ENCODE measurements around the gene FLVCR2. TPM values are rescaled to one million over a fixed set of nuclear protein-coding genes. Genes with fewer than 3 reads are reported as not detected.
A peak's percentile ranks its signal among the peaks of the same experiment; 100 is the strongest.
"Not testable (repeated sequence)": the region's sequence is repeated elsewhere in the genome, so short reads cannot be mapped to it uniquely, and the experiment has no call there.

Gene FLVCR2
- total RNA-seq, 1 donor from 2014 or later, result 0.79 TPM

DNA sequence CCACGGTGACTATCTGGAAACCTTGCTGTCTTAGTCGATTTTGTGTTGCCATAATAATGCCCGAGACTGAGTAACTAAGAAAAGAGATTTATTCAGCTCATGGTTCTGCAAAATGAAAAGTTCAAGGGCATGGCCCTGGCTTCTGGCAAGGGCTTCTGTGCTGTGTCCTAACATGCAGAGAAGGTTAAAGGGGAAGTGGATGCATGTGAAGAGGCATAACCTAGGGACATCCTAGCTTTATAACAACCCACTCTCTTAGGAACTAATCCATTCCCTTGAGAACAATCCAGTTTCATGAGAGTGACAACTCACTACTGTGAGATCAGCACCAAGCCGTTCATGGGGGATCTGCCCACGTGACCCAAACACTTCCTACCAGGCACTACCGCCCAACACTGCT is 11.5 kb downstream of the FLVCR2 start:
- H3K36me3 ChIP-seq (ENCODE audit: control insufficient read depth, insufficient read depth, low read length), result no peaks in the 10 kb centered on the region
- DNase-seq (ENCODE audit: low read depth) (no peak), FAIRE-seq (no peak)
- no peak overlapping the region for H3K4me3 ChIP-seq (ENCODE audit: low read depth, low read length)
- no peaks in the 10 kb centered on the region for H3K27me3 ChIP-seq (ENCODE audit: control insufficient read depth, insufficient read depth, low read length)
- TF ChIP-seq, protein P1, sequence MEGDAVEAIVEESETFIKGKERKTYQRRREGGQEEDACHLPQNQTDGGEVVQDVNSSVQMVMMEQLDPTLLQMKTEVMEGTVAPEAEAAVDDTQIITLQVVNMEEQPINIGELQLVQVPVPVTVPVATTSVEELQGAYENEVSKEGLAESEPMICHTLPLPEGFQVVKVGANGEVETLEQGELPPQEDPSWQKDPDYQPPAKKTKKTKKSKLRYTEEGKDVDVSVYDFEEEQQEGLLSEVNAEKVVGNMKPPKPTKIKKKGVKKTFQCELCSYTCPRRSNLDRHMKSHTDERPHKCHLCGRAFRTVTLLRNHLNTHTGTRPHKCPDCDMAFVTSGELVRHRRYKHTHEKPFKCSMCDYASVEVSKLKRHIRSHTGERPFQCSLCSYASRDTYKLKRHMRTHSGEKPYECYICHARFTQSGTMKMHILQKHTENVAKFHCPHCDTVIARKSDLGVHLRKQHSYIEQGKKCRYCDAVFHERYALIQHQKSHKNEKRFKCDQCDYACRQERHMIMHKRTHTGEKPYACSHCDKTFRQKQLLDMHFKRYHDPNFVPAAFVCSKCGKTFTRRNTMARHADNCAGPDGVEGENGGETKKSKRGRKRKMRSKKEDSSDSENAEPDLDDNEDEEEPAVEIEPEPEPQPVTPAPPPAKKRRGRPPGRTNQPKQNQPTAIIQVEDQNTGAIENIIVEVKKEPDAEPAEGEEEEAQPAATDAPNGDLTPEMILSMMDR (IDR thresholded peaks at IDR 0.05; ENCODE audit: insufficient read depth, low read length, severe bottlenecking), result no peak

DNA sequence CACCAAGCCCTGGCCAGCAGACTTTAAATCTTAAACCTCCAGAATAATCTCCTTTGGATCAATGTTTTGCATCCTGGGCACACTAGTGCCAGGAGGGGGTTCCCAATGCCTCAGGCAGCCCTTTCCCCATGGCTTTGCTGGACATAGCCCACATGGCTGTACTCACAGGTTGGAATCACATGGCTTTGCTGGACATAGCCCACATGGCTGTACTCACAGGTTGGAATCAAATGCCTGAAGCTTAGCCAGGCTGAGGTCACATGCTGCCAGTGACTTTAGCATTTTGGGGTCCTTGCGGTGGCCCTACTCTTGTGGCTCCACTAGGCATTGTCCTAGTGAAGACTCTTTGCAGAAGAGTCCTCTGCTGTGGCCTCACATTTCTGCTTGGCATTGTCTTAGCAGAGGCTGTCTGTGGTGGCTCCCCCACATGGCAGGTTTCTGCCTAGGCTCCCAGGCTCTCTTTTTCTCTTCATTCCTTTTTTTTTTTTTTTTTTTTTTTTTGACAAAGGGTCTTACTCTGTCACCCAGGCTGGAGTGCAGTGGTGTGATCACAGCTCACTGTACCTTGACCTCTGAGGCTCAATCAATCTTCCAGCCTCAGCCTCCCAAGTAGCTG is 13.0 kb downstream of the FLVCR2 start:
- TF ChIP-seq, protein P1 (IDR thresholded peaks at IDR 0.05; ENCODE audit: insufficient read depth, low read length, severe bottlenecking), result no peak
- FAIRE-seq (no peak), DNase-seq (ENCODE audit: low read depth) (no peak)
- Histone ChIP-seq H3K4me3 (ENCODE audit: low read depth, low read length) (no peak overlapping the region), H3K27me3 (ENCODE audit: control insufficient read depth, insufficient read depth, low read length) (no peaks in the 10 kb centered on the region), H3K36me3 (ENCODE audit: control insufficient read depth, insufficient read depth, low read length) (no peaks in the 10 kb centered on the region)

DNA sequence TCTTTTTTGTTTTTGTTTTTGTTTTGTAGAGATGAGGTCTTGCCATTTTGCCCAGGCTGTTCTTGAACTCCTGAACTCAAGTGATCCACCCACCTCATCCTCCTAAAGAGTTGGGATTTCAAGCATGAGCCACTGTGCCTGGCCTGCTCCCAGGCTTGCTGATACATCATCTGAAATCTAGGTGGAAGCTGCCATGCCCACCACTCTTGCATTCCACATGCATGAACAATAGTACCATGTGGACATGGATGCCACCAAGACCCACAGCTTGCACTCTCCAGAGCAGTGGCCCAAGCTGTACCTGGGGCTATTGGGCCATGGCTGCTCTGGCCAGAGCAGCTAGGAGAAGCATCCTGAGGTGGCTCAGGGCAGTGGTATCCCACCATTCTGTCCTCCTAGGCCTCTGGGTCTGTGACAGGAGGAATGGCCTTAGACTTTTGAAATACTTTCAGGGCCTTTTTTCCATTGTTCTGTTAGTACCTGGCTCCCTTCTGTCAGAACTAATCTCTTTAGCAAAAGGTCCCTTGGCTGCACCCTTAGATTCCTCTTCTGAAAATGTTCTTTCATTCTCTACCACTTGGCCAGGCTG is 13.7 kb downstream of the FLVCR2 start:
- Histone ChIP-seq H3K27me3 (ENCODE audit: control insufficient read depth, insufficient read depth, low read length) (no peaks in the 10 kb centered on the region), H3K4me3 (ENCODE audit: low read depth, low read length) (no peak overlapping the region), H3K36me3 (ENCODE audit: control insufficient read depth, insufficient read depth, low read length) (no peaks in the 10 kb centered on the region)
- TF ChIP-seq, protein P1 (IDR thresholded peaks at IDR 0.05; ENCODE audit: insufficient read depth, low read length, severe bottlenecking), result no peak
- no peak for DNase-seq (ENCODE audit: low read depth)
- no peak for FAIRE-seq

DNA sequence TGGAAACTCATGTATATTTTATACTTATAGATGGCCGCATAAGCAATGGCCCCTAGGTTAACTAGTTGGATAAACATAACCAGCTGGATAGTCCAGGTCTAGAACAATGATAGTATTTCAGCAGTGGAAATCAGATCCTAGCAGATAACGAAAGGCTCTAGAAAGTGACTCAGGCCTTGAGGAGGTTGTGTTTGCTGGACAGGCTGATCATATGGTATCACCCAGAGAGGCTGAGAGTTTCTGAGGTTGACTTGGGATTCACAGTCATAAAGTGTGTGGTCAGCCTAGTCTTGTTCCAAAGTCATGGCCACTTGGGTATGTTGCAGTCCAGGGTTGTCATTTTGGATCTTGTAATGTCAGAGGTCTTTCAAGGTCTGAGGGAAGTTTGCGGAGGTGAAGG is 16.8 kb downstream of the FLVCR2 start:
- no peaks in the 10 kb centered on the region for H3K36me3 ChIP-seq (ENCODE audit: control insufficient read depth, insufficient read depth, low read length)
- H3K27me3 ChIP-seq (ENCODE audit: control insufficient read depth, insufficient read depth, low read length), result no peaks in the 10 kb centered on the region
- TF ChIP-seq, protein P1 (IDR thresholded peaks at IDR 0.05; ENCODE audit: insufficient read depth, low read length, severe bottlenecking), result no peak
- FAIRE-seq, result peak; percentile 58
- no peak overlapping the region for H3K4me3 ChIP-seq (ENCODE audit: low read depth, low read length)
- no peak for DNase-seq (ENCODE audit: low read depth)

DNA sequence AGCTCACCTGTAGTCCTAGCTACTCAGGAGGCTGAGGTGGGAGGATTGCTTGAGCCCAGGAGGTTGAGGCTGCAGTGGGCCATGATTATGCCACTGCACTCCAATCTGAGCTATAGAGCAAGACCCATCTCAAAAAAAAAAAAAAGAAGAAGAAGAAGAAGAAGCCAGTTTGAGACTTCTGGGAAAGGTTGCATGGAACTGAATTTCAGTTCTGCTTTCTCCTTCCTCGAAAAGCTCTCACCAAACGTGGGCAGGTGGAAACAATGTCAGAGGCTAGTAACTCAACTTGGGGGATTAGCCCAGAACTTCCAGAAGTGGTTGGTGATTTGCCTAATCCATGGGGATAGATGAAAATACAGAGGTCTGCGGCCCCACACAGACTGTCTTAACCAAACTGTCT is 18.7 kb downstream of the FLVCR2 start:
- TF ChIP-seq, protein P1 (IDR thresholded peaks at IDR 0.05; ENCODE audit: insufficient read depth, low read length, severe bottlenecking), result no peak
- H3K36me3 ChIP-seq (ENCODE audit: control insufficient read depth, insufficient read depth, low read length), result no peaks in the 10 kb centered on the region
- no peaks in the 10 kb centered on the region for H3K27me3 ChIP-seq (ENCODE audit: control insufficient read depth, insufficient read depth, low read length)
- DNase-seq (ENCODE audit: low read depth), result no peak
- no peak for FAIRE-seq
- H3K4me3 ChIP-seq (ENCODE audit: low read depth, low read length), result no peak overlapping the region

DNA sequence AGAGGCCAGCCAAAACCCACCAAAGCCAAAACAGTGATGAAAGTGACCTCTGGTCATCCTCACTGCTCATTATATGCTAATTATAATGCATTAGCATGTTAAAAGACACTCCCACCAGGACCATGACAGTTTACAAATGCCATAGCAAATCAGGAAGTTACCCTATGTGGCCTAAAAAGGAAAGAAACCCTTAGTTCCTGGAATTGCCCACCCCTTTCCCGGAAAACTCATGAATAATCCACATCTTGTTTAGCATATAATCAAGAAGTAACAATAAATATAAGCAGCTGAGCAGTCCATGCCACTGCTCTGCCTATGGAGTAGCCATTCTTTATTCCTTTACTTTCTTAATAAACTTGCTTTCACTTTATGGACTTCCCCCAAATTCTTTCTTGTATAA is 21.7 kb downstream of the FLVCR2 start:
- not testable (repeated sequence) for FAIRE-seq; H3K27me3 ChIP-seq (ENCODE audit: control insufficient read depth, insufficient read depth, low read length); DNase-seq (ENCODE audit: low read depth); H3K36me3 ChIP-seq (ENCODE audit: control insufficient read depth, insufficient read depth, low read length); H3K4me3 ChIP-seq (ENCODE audit: low read depth, low read length)

DNA sequence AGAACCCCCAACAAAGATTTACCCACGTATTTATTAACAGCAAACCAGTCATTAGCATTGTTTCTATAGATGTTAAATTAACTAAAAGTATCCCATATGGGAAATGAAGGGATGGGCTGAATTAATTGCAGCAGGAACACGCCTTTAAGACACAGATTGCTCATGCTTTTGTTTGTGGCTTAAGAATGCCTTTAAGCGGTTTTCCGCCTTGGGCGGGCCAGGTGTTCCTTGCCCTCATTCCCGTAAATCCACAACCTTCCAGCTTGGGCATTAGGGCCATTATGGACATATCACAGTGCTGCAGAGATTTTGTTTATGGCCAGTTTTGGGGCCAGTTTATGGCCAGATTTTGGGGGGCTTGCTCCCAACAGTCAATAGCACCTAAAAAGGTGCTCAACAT is 22.6 kb downstream of the FLVCR2 start:
- H3K4me3 ChIP-seq (ENCODE audit: low read depth, low read length); FAIRE-seq; H3K36me3 ChIP-seq (ENCODE audit: control insufficient read depth, insufficient read depth, low read length); DNase-seq (ENCODE audit: low read depth); H3K27me3 ChIP-seq (ENCODE audit: control insufficient read depth, insufficient read depth, low read length): not testable (repeated sequence)

Data from bronchial epithelial cell (primary cell).